K562 (cell line): ENCODE results near the gene CCR5AS.

Experiments used
- CLOCK ChIP-seq: fragments of 250-450 bp; sonication (Bioruptor Pico); IDR thresholded peaks from 2 replicates; pipeline ENCODE4 v1.4.0; 2020; ENCODE audit warnings: mild to moderate bottlenecking, moderate library complexity, borderline replicate concordance
- E2F8 ChIP-seq: fragments of 450-650 bp; IDR thresholded peaks from 2 replicates; pipeline ENCODE4 v1.7.1; 2018; ENCODE audit warnings: mild to moderate bottlenecking, low read depth; ENCODE audit not compliant: partially characterized antibody
- ESRRA ChIP-seq: fragments of 450-650 bp; IDR thresholded peaks from 2 replicates; pipeline ENCODE4 v1.6.1; 2014; ENCODE audit warnings: low read depth, mild to moderate bottlenecking, moderate library complexity, borderline replicate concordance
- HMBOX1 ChIP-seq: sonication (generic); IDR thresholded peaks from 2 replicates; pipeline ENCODE4 v1.6.1; 2016
- IRF2 ChIP-seq: sonication (generic); formaldehyde crosslinking; IDR thresholded peaks from 2 replicates; pipeline ENCODE4 v1.8.1; 2022; ENCODE audit warnings: mild to moderate bottlenecking, missing genetic modification reagents
- NFXL1 ChIP-seq: fragments of 450-650 bp; formaldehyde crosslinking; IDR thresholded peaks from 2 replicates; pipeline ENCODE4 v1.4.0; 2021; ENCODE audit warnings: mild to moderate bottlenecking
- POLR2AphosphoS2 ChIP-seq: IDR thresholded peaks from 2 replicates; pipeline ENCODE4 v1.6.1; 2012; ENCODE audit warnings: low read length, improper control_type of control experiment
- RFX1 ChIP-seq: fragments of 450-650 bp; IDR thresholded peaks from 2 replicates; pipeline ENCODE4 v1.6.1; 2016; ENCODE audit warnings: mild to moderate bottlenecking, moderate library complexity
- RFX7 ChIP-seq: fragments of 250-450 bp; sonication (Bioruptor Pico); IDR thresholded peaks from 2 replicates; pipeline ENCODE4 v1.5.1; 2021; ENCODE audit warnings: mild to moderate bottlenecking
- TEAD1 ChIP-seq, 2 experiments: fragments of 450-650 bp in 1 of 2; sonication (generic) in 1 of 2; formaldehyde crosslinking; IDR thresholded peaks; 2 replicates each; pipeline versions ENCODE4 v1.4.0 to v1.8.0; 2020 to 2022; ENCODE audit warnings: mild to moderate bottlenecking in 2 of 2, missing genetic modification reagents in 1 of 2
- USF2 ChIP-seq: sonication (generic); formaldehyde crosslinking; IDR thresholded peaks from 2 replicates; pipeline ENCODE4 v1.5.0; 2020; ENCODE audit warnings: missing genetic modification reagents
- ZBTB11 ChIP-seq, 3 experiments: fragments of 200-800 bp in 1 of 3; fragments of 250-450 bp in 1 of 3; fragments of 450-650 bp in 1 of 3; sonication (Bioruptor Pico) in 1 of 3; sonication (Bioruptor generic) in 1 of 3; formaldehyde crosslinking in 1 of 3; IDR thresholded peaks; 2 replicates each; pipeline versions ENCODE4 v1.6.1 to v1.8.0; 2016 to 2022; ENCODE audit warnings: mild to moderate bottlenecking in 2 of 3, missing genetic modification characterization in 2 of 3, missing compliant biosample characterization in 1 of 3, moderate library complexity in 1 of 3
- ZNF584 ChIP-seq: fragments of 200-800 bp; sonication (Bioruptor generic); IDR thresholded peaks from 2 replicates; pipeline ENCODE4 v1.6.1; 2016; ENCODE audit warnings: low read depth, mild to moderate bottlenecking, missing genetic modification characterization, missing compliant biosample characterization

The CCR5AS gene

GRCh38 chr3:46406788-46407611, at the start of gene CCR5AS, which contains the start of gene CCRL2 (continued):
- peak in 1 of 3 experiments; percentile 70; a peak in 1 of 6 replicates for TF ChIP-seq ZBTB11 (CRISPR knock-in tag; IDR thresholded peaks at IDR 0.05)
- peak; percentile 9; the same call in 1 of the 2 replicates for TF ChIP-seq HMBOX1
- no peak for TF ChIP-seq POLR2AphosphoS2
- peak; percentile 58; the same call in 1 of the 2 replicates for TF ChIP-seq USF2 (CRISPR knock-in tag)
- TF ChIP-seq ZNF584 (CRISPR knock-in tag), result peak; percentile 95
- peak; percentile 49; the same call in 1 of the 2 replicates for TF ChIP-seq CLOCK (CRISPR knock-in tag)
- no peak for TF ChIP-seq IRF2 (CRISPR knock-in tag)
- peak; percentile 56 for TF ChIP-seq E2F8
- TF ChIP-seq RFX1, result no peak
- TF ChIP-seq TEAD1 (CRISPR knock-in tag; IDR thresholded peaks at IDR 0.05), result peak in 1 of 2 experiments; percentile 80; a peak in 2 of 4 replicates
- no peak for TF ChIP-seq NFXL1 (CRISPR knock-in tag)
- TF ChIP-seq ESRRA, result peak; percentile 82
- peak; percentile 56; the same call in 1 of the 2 replicates for TF ChIP-seq RFX7 (CRISPR knock-in tag)
